T-cell (primary cell): ENCODE results near the gene NFX1. TPM values are rescaled to one million over a fixed set of nuclear protein-coding genes. Genes with fewer than 3 reads are reported as not detected.
A peak's percentile ranks its signal among the peaks of the same experiment; 100 is the strongest.
"Not testable (repeated sequence)": the region's sequence is repeated elsewhere in the genome, so short reads cannot be mapped to it uniquely, and the experiment has no call there.

ENCODE experiments used
- ATAC-seq, 4 experiments: fragments of 200-7000 bp in 3 of 4; fragments of 150-1000 bp in 1 of 4; cut with Tn5 transposase; replicated peaks in 1 of 4; 1 replicate in 3 of 4; 2 replicates in 1 of 4; pipeline ENCODE4 v1.10.0; 2021; ENCODE audit warnings: moderate library complexity in 3 of 4, mild to moderate bottlenecking in 2 of 4, moderate number of reproducible peaks in 1 of 4
- CTCF ChIA-PET, 2 donors: fragments of 300-600 bp; sonication (Branson Sonifier 250); formaldehyde crosslinking; loops; one replicate each; lab custom pipeline; 2022; ENCODE audit warnings: antibody characterized with exemption in 2 of 2; lab: Charles Lee
- POLR2A ChIA-PET, 2 donors: fragments of 300-600 bp; sonication (Branson Sonifier 250); formaldehyde crosslinking; loops; one replicate each; lab custom pipeline; 2022; ENCODE audit warnings: antibody characterized with exemption in 2 of 2; lab: Charles Lee
- DNase-seq, 35 experiments: peaks; one replicate each; pipeline versions ENCODE4 v3.0.0 to v3.0.0-alpha.2; 2013 to 2023
- H3K27ac ChIP-seq: one replicate; pipeline ENCODE4 v1.5.1; 2013; ENCODE audit warnings: low read length
- H3K27me3 ChIP-seq, 2 experiments: replicated peaks in 1 of 2; 1 replicate in 1 of 2; 2 replicates in 1 of 2; pipeline versions ENCODE4 v1.6.1 to v1.7.0; 2013; ENCODE audit warnings: low read length in 1 of 2, mixed read lengths in 1 of 2; ENCODE audit not compliant: control insufficient read depth in 2 of 2, insufficient read depth in 2 of 2; ENCODE audit errors: extremely low read depth in 1 of 2
- H3K36me3 ChIP-seq, 2 donors: 1 replicate in 1 of 2; 2 replicates in 1 of 2; pipeline versions ENCODE4 v1.6.1 to v1.7.0; 2013; ENCODE audit warnings: low read length in 1 of 2; ENCODE audit not compliant: control insufficient read depth in 2 of 2, insufficient read depth in 1 of 2; ENCODE audit errors: extremely low read depth in 1 of 2
- H3K4me1 ChIP-seq, 2 experiments: 1 replicate in 1 of 2; 2 replicates in 1 of 2; pipeline versions ENCODE4 v1.6.1 to v1.7.0; 2013; ENCODE audit warnings: low read length in 2 of 2, mixed read lengths in 1 of 2; ENCODE audit not compliant: insufficient read depth in 2 of 2, control insufficient read depth in 1 of 2; ENCODE audit errors: extremely low read depth in 1 of 2
- H3K4me3 ChIP-seq, 2 donors: 1 replicate in 1 of 2; 2 replicates in 1 of 2; pipeline versions ENCODE4 v1.5.1 to v1.7.0; 2013; ENCODE audit warnings: mild to moderate bottlenecking in 2 of 2, low read length in 1 of 2, moderate library complexity in 1 of 2; ENCODE audit not compliant: control insufficient read depth in 1 of 2; ENCODE audit errors: extremely low read depth in 1 of 2
- H3K9me3 ChIP-seq: 2 replicates; pipeline ENCODE4 v1.7.0; 2013
- H3K27ac Mint-ChIP-seq, 2 donors: one replicate each; pipeline ENCODE4 v1.8.0; 2020 to 2021; ENCODE audit warnings: mild to moderate bottlenecking in 2 of 2, mixed read lengths in 2 of 2
- H3K27me3 Mint-ChIP-seq, 2 donors: one replicate each; pipeline ENCODE4 v1.8.0; 2021 to 2022; ENCODE audit warnings: mixed read lengths in 2 of 2
- H3K36me3 Mint-ChIP-seq: one replicate; pipeline ENCODE4 v1.8.0; 2021; ENCODE audit warnings: mixed read lengths
- H3K4me1 Mint-ChIP-seq, 3 donors: one replicate each; pipeline ENCODE4 v1.8.0; 2020 to 2022; ENCODE audit warnings: mixed read lengths in 3 of 3, mild to moderate bottlenecking in 1 of 3
- H3K4me3 Mint-ChIP-seq, 3 donors: one replicate each; pipeline ENCODE4 v1.8.0; 2020 to 2022; ENCODE audit warnings: mild to moderate bottlenecking in 3 of 3, mixed read lengths in 3 of 3, moderate library complexity in 3 of 3
- H3K9me3 Mint-ChIP-seq, 3 donors: one replicate each; pipeline ENCODE4 v1.8.0; 2020 to 2022; ENCODE audit warnings: mixed read lengths in 3 of 3
- WGBS: methylation state at CpG from one replicate; pipeline ENCODE4 v1.1.5; 2013; ENCODE audit warnings: missing lambda C conversion rate; ENCODE audit not compliant: insufficient coverage; 5-methylcytosine and 5-hydroxymethylcytosine counted together
- total RNA-seq, 35 experiments: library from RNA in 6 of 35; stranded (reverse) in 6 of 35; fragments of 120-200 nt in 1 of 35; gene quantifications; one replicate each; pipeline versions ENCODE4 v1.2.1 to v1.2.4 and lab custom pipeline; 2013 to 2026

NFX1 gene
- total RNA-seq, 5 donors from 2014 or later (not counting 1 experiment from before 2014, with no cell fraction given), result 41.5 to 55.8 (median 48.5) TPM

DNA sequence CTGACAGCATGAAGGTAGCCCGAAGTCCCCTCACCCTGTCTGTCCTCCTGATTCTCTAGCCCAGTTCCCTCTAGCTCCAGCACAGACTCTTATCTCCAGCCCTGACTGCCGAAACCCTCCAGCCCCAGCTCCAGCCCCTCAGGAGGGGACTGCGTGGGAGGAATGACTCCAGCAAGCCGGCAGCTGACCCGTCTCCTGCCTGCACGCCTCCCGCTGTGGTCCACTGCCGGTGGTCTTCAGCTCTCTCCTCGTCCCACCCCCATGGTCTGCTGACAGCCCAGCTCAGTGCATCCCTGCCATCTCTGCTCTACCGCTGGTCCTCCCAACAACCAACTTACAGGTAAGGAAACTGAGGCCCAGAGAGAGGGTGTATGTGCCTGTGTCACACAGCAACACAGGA, 111.5 kb downstream of the NFX1 start:
- DNase-seq, H3K27ac Mint-ChIP-seq, H3K27me3 ChIP-seq, H3K27ac ChIP-seq, H3K36me3 Mint-ChIP-seq, H3K4me1 ChIP-seq, H3K4me3 Mint-ChIP-seq, H3K4me3 ChIP-seq, H3K36me3 ChIP-seq, H3K9me3 Mint-ChIP-seq, POLR2A ChIA-PET, H3K4me1 Mint-ChIP-seq, H3K27me3 Mint-ChIP-seq, ATAC-seq, H3K9me3 ChIP-seq: not testable (repeated sequence)
- 78% methylated on average over 3 of the region's 10 CpGs for whole genome bisulfite sequencing
- CTCF ChIA-PET, result interaction anchor here in 1 of 2 donors (3.6 kb wide), 1 partner anchor 64 kb away, joined by 27 read pairs; no protein-coding TSS in a partner anchor

DNA sequence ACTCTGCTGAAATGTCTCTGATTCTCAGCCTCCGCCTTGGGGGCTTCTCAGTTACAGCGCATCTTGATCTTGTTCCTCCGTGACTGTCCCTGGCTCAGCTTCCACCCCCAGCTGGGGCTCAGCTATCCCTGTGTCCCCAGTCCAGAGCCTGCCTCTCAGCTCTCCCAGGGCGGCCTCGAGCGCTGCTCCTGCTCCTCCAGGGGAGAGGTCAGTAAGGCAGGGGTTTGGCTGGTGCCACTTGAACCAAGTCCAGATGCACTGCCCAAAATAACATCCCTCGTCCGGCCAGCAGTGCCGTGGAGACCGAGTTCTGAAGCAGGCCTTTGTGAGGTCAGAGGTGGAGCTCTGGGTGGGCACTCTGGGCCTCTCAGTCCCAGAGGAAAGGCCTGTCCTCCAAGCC, 112.1 kb downstream of the NFX1 start, which contains the start of gene AQP7:
AQP7 (minus strand) TSS at position 198 of the 400 bp plus-strand sequence. CDS start 1,306 bp downstream, outside the sequence.
- H3K27ac ChIP-seq, H3K4me1 Mint-ChIP-seq, H3K4me3 ChIP-seq, POLR2A ChIA-PET, H3K36me3 ChIP-seq, H3K4me1 ChIP-seq, H3K36me3 Mint-ChIP-seq, H3K9me3 Mint-ChIP-seq, H3K4me3 Mint-ChIP-seq, ATAC-seq, H3K27me3 ChIP-seq, H3K9me3 ChIP-seq, H3K27me3 Mint-ChIP-seq, DNase-seq: not testable (repeated sequence)
- H3K27ac Mint-ChIP-seq, result peak within 1 kb of the TSS in 1 of 2 donors; percentile 58
- CTCF ChIA-PET, result interaction anchor here (1.3 to 3.6 kb wide), 3 partner anchors 12 to 64 kb away, joined by 4 to 27 read pairs (median 9); no protein-coding TSS in a partner anchor
- 100% methylated on average over 1 of the region's 10 CpGs for WGBS

DNA sequence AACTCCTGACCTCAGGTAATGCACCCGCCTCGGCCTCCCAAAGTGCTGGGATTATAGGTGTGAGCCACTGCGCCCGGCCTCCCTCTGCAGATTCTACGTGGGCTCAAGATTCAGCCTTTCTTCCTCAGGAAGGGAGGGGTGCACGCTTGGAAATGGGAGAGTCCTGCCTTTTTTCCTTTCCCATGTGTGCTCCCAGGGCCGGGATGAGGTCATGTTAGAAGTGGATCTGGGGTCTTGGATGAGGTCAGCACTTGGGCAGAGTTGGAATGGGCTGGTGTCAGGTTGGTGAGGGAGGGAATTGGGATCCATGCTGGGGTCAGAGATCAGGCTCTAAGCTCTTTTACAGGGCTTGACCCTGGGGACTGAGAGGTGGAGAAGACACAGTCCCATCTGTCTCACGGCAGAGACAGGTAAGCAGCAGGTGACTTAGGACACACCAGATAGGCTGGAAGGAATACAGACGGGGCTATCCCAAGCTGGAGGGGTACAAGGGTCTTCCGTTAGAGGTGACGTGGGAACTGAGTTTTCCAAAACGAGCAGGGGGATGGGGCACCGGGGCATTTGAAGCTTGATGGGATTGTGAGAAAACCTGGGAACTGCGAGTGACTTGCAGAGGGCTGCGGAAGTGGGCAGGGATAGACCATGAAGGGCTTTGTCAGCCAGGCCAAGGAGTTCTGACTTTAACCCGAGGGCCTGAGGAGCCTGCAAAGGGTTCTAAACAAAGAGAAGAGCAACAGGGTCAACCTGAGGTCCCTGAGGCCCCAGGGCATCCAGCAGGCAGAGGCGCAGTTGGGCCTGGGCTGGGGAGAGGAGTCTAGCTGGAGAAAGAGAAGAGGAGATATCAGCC, 113.8 kb downstream of the NFX1 start:
- no peak overlapping the region for H3K4me3 Mint-ChIP-seq
- Histone ChIP-seq H3K9me3 (no peaks in the 10 kb centered on the region), H3K27me3 (no peaks in the 10 kb centered on the region), H3K4me3 (no peak overlapping the region), H3K27ac (no peak overlapping the region), H3K4me1 (peaks cover 0 to 7% of the 10 kb centered on the region in 2 experiments), H3K36me3 (no peaks in the 10 kb centered on the region)
- no peaks in the 10 kb centered on the region for H3K36me3 Mint-ChIP-seq
- CTCF ChIA-PET, result interaction anchor here (0.6 to 3.6 kb wide), 13 partner anchors 10 to 390 kb away, joined by 3 to 27 read pairs (median 4); partner anchors contain the start of genes AQP3 (in 2 of the 2) and NOL6 (in 1 of the 2)
- no peaks in the 10 kb centered on the region for H3K9me3 Mint-ChIP-seq
- H3K4me1 Mint-ChIP-seq, result peaks cover 6 to 7% (median 6%) of the 10 kb centered on the region in 3 donors
- H3K27me3 Mint-ChIP-seq, result peaks cover 0 to 1% of the 10 kb centered on the region in 2 donors
- POLR2A ChIA-PET, result interaction anchor here (0.7 to 1.0 kb wide), 2 partner anchors 69 kb away, joined by 4 to 5 read pairs; partner anchors contain the start of gene NOL6 (in 1 of the 2)
- no peak for DNase-seq
- ATAC-seq, result no peak
- WGBS, result 89% methylated on average over 17 of the region's 17 CpGs
- peak overlapping the region; percentile 32 to 68 for H3K27ac Mint-ChIP-seq

DNA sequence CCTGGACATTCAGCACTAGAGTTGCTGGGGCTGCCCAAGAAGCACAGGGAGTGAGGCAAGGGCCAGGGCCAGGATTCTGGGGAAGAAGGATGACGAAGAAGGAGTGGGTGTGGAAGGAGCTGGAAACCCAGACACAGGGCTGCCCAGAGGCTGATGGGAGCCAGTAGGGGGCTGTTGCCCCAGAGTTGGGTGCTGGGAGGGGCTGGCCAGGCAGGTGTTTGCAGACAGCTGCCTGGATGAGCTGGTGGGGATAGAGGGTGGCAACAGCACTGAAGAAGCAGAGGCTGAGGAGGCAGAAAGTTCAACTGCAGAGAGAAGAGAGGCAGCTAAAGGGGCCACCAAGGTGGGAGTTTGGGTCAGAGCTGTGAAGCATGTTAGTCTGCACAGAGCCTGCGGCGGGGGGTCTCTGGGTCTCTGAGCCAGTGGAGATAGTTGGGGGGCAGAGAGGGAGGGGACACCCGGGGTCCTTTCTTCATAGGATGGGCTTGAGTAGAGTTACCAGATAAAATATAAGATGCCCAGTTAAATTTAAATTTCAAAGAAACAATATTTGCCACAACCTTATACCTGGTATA, 114.6 kb downstream of the NFX1 start:
- Mint-ChIP-seq H3K4me3 (no peak overlapping the region), H3K27ac (peak overlapping the region; percentile 20 to 68), H3K4me1 (peaks cover 6 to 7% (median 6%) of the 10 kb centered on the region in 3 donors), H3K36me3 (no peaks in the 10 kb centered on the region), H3K9me3 (no peaks in the 10 kb centered on the region), H3K27me3 (peaks cover 0 to 1% of the 10 kb centered on the region in 2 donors)
- Histone ChIP-seq H3K36me3 (no peaks in the 10 kb centered on the region), H3K9me3 (no peaks in the 10 kb centered on the region), H3K4me1 (peaks cover 0 to 7% of the 10 kb centered on the region in 2 experiments), H3K27me3 (no peaks in the 10 kb centered on the region), H3K4me3 (no peak overlapping the region), H3K27ac (no peak overlapping the region)
- CTCF ChIA-PET, result interaction anchor here (0.6 to 3.6 kb wide), 5 partner anchors 9 to 69 kb away, joined by 4 to 27 read pairs (median 5); partner anchors contain the start of genes AQP3 (in 1 of the 2) and NOL6 (in 1 of the 2)
- no peak for ATAC-seq
- WGBS, result 90% methylated on average over 1 of the region's 4 CpGs
- DNase-seq, result no peak
- POLR2A ChIA-PET, result interaction anchor here (0.7 to 1.0 kb wide), 2 partner anchors 68 to 69 kb away, joined by 4 to 5 read pairs; partner anchors contain the start of gene NOL6 (in 1 of the 2)

DNA sequence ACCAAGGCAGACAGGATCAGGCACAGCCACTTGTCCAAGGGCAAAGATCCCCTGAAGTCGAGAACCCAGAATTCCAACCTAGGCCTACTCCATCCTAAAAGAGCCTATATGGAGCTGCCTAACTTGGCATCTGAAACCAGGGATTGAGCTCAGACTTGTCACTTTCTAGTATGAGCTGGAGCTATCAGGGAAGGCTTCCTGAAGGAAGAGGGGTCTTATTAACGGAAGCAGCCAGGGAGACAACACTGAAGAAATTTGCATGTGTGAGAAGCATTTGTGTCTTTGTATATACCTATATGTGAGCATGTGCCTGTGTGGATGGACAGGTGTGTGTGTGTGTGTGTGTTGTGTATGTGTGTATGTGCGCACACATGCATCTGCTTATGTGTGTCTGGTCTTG, 116.7 kb downstream of the NFX1 start:
- 75% methylated on average over 1 of the region's 3 CpGs for WGBS
- ChIA-PET POLR2A (interaction anchor here in 1 of 2 donors (0.7 kb wide), 1 partner anchor 120 kb away, joined by 3 read pairs; no protein-coding TSS in a partner anchor), CTCF (interaction anchor here (0.7 to 1.0 kb wide), 4 partner anchors 46 to 67 kb away, joined by 3 to 5 read pairs (median 4); partner anchors contain the start of gene NOL6 (in 1 of the 2))
- H3K27me3 ChIP-seq, result no peaks in the 10 kb centered on the region
- H3K36me3 Mint-ChIP-seq, result no peaks in the 10 kb centered on the region
- H3K4me3 Mint-ChIP-seq, result no peak overlapping the region
- no peaks in the 10 kb centered on the region for H3K9me3 ChIP-seq
- no peak overlapping the region for H3K27ac ChIP-seq
- ATAC-seq (no peak), DNase-seq (no peak)
- no peak overlapping the region for H3K4me3 ChIP-seq
- no peaks in the 10 kb centered on the region for H3K36me3 ChIP-seq
- H3K9me3 Mint-ChIP-seq, result no peaks in the 10 kb centered on the region
- H3K27ac Mint-ChIP-seq, result peak overlapping the region in 1 of 2 donors; percentile 76
- peaks cover 6 to 7% (median 6%) of the 10 kb centered on the region in 3 donors for H3K4me1 Mint-ChIP-seq
- H3K4me1 ChIP-seq, result peaks cover 0 to 7% of the 10 kb centered on the region in 2 experiments
- H3K27me3 Mint-ChIP-seq, result peaks cover 0 to 1% of the 10 kb centered on the region in 2 donors

DNA sequence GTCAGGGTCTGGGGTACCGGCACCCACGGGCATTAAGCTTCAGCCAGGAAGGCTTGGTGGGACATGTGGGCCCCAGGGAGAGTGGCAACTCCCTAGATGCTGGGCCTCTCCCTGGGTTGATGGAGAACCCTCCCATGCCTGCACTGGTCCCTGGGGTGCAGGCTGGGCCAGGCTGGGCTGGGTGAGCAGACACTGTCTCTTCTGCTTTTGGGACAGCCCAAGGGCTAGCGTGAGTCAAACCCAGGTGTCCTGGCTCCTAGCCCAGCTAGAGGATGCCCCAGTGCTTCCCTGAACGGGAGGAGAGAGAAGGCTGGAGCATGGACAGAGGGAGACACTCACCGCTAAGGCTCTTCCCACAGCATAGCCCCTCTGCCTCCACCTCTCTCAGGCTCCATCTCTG, 117.8 kb downstream of the NFX1 start:
- no peaks in the 10 kb centered on the region for H3K36me3 ChIP-seq
- H3K4me3 Mint-ChIP-seq, result no peak overlapping the region
- POLR2A ChIA-PET, result no interaction called here
- H3K9me3 Mint-ChIP-seq, result no peaks in the 10 kb centered on the region
- peak overlapping the region in 1 of 2 donors; percentile 22 for H3K27ac Mint-ChIP-seq
- H3K4me1 Mint-ChIP-seq, result peaks cover 6% of the 10 kb centered on the region in 3 donors
- no peaks in the 10 kb centered on the region for H3K36me3 Mint-ChIP-seq
- no peaks in the 10 kb centered on the region for H3K9me3 ChIP-seq
- DNase-seq, result no peak
- no peak overlapping the region for H3K27ac ChIP-seq
- H3K4me3 ChIP-seq, result no peak overlapping the region
- CTCF ChIA-PET, result interaction anchor here in 1 of 2 donors (0.7 kb wide), 1 partner anchor 58 kb away, joined by 5 read pairs; no protein-coding TSS in a partner anchor
- peaks cover 0 to 6% of the 10 kb centered on the region in 2 experiments for H3K4me1 ChIP-seq
- WGBS, result 86% methylated on average over 5 of the region's 5 CpGs
- H3K27me3 Mint-ChIP-seq, result no peaks in the 10 kb centered on the region
- H3K27me3 ChIP-seq, result no peaks in the 10 kb centered on the region
- no peak for ATAC-seq
